Liver (tissue), 9 donors: Measurements from ENCODE around the gene LIMD2. TPM values are rescaled to one million over a fixed set of nuclear protein-coding genes. Genes with fewer than 3 reads are reported as not detected.

Experiments
- DNase-seq: peaks from one replicate; pipeline ENCODE4 v3.0.0-alpha.2; 2017; ENCODE audit warnings: low spot score
- H3K27ac ChIP-seq, 2 donors: one replicate each; pipeline ENCODE4 v1.7.0; 2013; ENCODE audit warnings: inconsistent platforms in 2 of 2, low read length in 2 of 2, control low read depth in 1 of 2, low read depth in 1 of 2, mild to moderate bottlenecking in 1 of 2
- H3K27me3 ChIP-seq, 4 donors: one replicate each; pipeline versions ENCODE4 v1.6.1 to v1.7.0; 2013; ENCODE audit warnings: low read length in 3 of 4, inconsistent platforms in 1 of 4, mild to moderate bottlenecking in 1 of 4, moderate library complexity in 1 of 4; ENCODE audit not compliant: control insufficient read depth in 4 of 4, insufficient read depth in 4 of 4
- H3K36me3 ChIP-seq, 4 donors: one replicate each; pipeline versions ENCODE4 v1.6.1 to v1.7.0; 2013; ENCODE audit warnings: low read length in 3 of 4, mild to moderate bottlenecking in 3 of 4, low read depth in 1 of 4, moderate library complexity in 1 of 4; ENCODE audit not compliant: control insufficient read depth in 4 of 4, insufficient read depth in 3 of 4
- H3K4me1 ChIP-seq, 4 donors: one replicate each; pipeline versions ENCODE4 v1.6.1 to v1.7.0; 2013; ENCODE audit warnings: low read length in 3 of 4, mild to moderate bottlenecking in 3 of 4, moderate library complexity in 1 of 4; ENCODE audit not compliant: control insufficient read depth in 4 of 4, insufficient read depth in 4 of 4
- H3K4me3 ChIP-seq, 3 donors: one replicate each; pipeline versions ENCODE4 v1.6.1 to v1.7.0; 2013; ENCODE audit warnings: low read length in 3 of 3, control low read depth in 1 of 3, low read depth in 1 of 3, mild to moderate bottlenecking in 1 of 3
- H3K9ac ChIP-seq, 2 donors: one replicate each; pipeline ENCODE4 v1.7.0; 2013; ENCODE audit warnings: low read length in 2 of 2, mild to moderate bottlenecking in 2 of 2, moderate library complexity in 2 of 2, control low read depth in 1 of 2, low read depth in 1 of 2
- H3K9me3 ChIP-seq, 4 donors: one replicate each; pipeline versions ENCODE4 v1.6.1 to v1.7.0; 2013; ENCODE audit warnings: low read length in 3 of 4; ENCODE audit not compliant: control insufficient read depth in 4 of 4
- ATF3 ChIP-seq: IDR thresholded peaks from 2 replicates; pipeline ENCODE4 v1.6.1; 2016; ENCODE audit warnings: antibody characterized with exemption
- CTCF ChIP-seq: fragments of 150-350 bp; IDR thresholded peaks from 2 replicates; pipeline ENCODE4 v1.5.1; 2017; ENCODE audit warnings: improper control_type of control experiment, low read depth, low read length; ENCODE audit not compliant: missing input control
- EGR1 ChIP-seq, 2 donors: IDR thresholded peaks; 2 replicates each; pipeline ENCODE4 v1.6.1; 2016 to 2018; ENCODE audit warnings: antibody characterized with exemption in 2 of 2, low read depth in 2 of 2
- FOXA1 ChIP-seq: IDR thresholded peaks from 2 replicates; pipeline ENCODE4 v1.6.1; 2016; ENCODE audit warnings: antibody characterized with exemption
- FOXA2 ChIP-seq: IDR thresholded peaks from 2 replicates; pipeline ENCODE4 v1.6.1; 2016; ENCODE audit warnings: antibody characterized with exemption
- GABPA ChIP-seq, 2 donors: IDR thresholded peaks in 1 of 2; conservative IDR thresholded peaks in 1 of 2; 2 replicates each; pipeline ENCODE4 v1.6.1; 2016; ENCODE audit warnings: antibody characterized with exemption in 2 of 2, mild to moderate bottlenecking in 1 of 2, moderate library complexity in 1 of 2
- HNF4A ChIP-seq, 2 donors: conservative IDR thresholded peaks; 2 replicates each; pipeline ENCODE4 v1.6.1; 2016; ENCODE audit warnings: antibody characterized with exemption in 2 of 2, mild to moderate bottlenecking in 2 of 2
- HNF4G ChIP-seq: IDR thresholded peaks from 2 replicates; pipeline ENCODE4 v1.6.1; 2016; ENCODE audit warnings: antibody characterized with exemption
- JUND ChIP-seq, 2 donors: IDR thresholded peaks; 2 replicates each; pipeline ENCODE4 v1.6.1; 2016; ENCODE audit warnings: antibody characterized with exemption in 2 of 2
- MAX ChIP-seq: IDR thresholded peaks from 2 replicates; pipeline ENCODE4 v1.6.1; 2016; ENCODE audit warnings: antibody characterized with exemption
- NR2F2 ChIP-seq: IDR thresholded peaks from 2 replicates; pipeline ENCODE4 v1.6.1; 2016; ENCODE audit warnings: antibody characterized with exemption
- RAD21 ChIP-seq, 2 donors: IDR thresholded peaks; 2 replicates each; pipeline ENCODE4 v1.6.1; 2016; ENCODE audit warnings: antibody characterized with exemption in 2 of 2, mild to moderate bottlenecking in 2 of 2
- REST ChIP-seq: IDR thresholded peaks from 2 replicates; pipeline ENCODE4 v1.6.1; 2016; ENCODE audit warnings: antibody characterized with exemption, mild to moderate bottlenecking
- RXRA ChIP-seq, 2 donors: IDR thresholded peaks; 2 replicates each; pipeline ENCODE4 v1.6.1; 2017 to 2018; ENCODE audit warnings: antibody characterized with exemption in 2 of 2, mild to moderate bottlenecking in 1 of 2
- SP1 ChIP-seq: IDR thresholded peaks from 2 replicates; pipeline ENCODE4 v1.6.1; 2018; ENCODE audit warnings: antibody characterized with exemption, mild to moderate bottlenecking
- TAF1 ChIP-seq: conservative IDR thresholded peaks from 2 replicates; pipeline ENCODE4 v1.6.1; 2016; ENCODE audit warnings: antibody characterized with exemption, mild to moderate bottlenecking
- ZBTB33 ChIP-seq: IDR thresholded peaks from 2 replicates; pipeline ENCODE4 v1.6.1; 2016; ENCODE audit warnings: antibody characterized with exemption
- WGBS: extraction: QIAGEN DNeasy Blood & Tissue Kit; methylation state at CpG from one replicate; pipeline ENCODE4 v1.1.7; 2013; 5-methylcytosine and 5-hydroxymethylcytosine counted together
- polyA plus RNA-seq, 2 donors: library from polyadenylated mRNA; stranded (reverse) in 1 of 2; unstranded in 1 of 2; fragments of 200-250 nt in 1 of 2; fragments of >200 nt in 1 of 2; fragmentation: Nextera tagmentation in 1 of 2; extraction: Ambion mirVana in 1 of 2; gene quantifications; one replicate each; pipeline versions ENCODE4 v1.2.1 to v1.2.3, GENCODE V29; 2013 to 2015
- total RNA-seq, 2 donors: library from RNA; depleted of rRNA; stranded (reverse); fragments of >200 nt; gene quantifications; one replicate each; pipeline ENCODE4 v1.2.3, GENCODE V29; 2014
- donor health status: healthy.
- donor health status: healthy.
- donor health status: healthy.
- donor health status: healthy.
- donor health status: healthy.

The LIMD2 gene
- total and polyA plus RNA-seq, 4 donors, result 5.9 to 24.2 (median 7.9) TPM

- Histone ChIP-seq H3K36me3 (peaks cover 4 to 42% (median 37%) of the 10 kb centered on the region in 4 donors), H3K9me3 (no peaks in the 10 kb centered on the region), H3K9ac (no peak overlapping the region), H3K4me1 (peaks cover 4 to 14% (median 7%) of the 10 kb centered on the region in 4 donors), H3K27ac (no peak overlapping the region), H3K27me3 (no peaks in the 10 kb centered on the region), H3K4me3 (no peak overlapping the region)
- 87% methylated on average over 2 of the region's 2 CpGs for WGBS
- TF ChIP-seq HNF4A (conservative IDR thresholded peaks at IDR 0.05), result no peak
- TF ChIP-seq CTCF, result no peak
- TF ChIP-seq FOXA2, result no peak
- no peak for TF ChIP-seq ZBTB33
- no peak for TF ChIP-seq EGR1 (IDR thresholded peaks at IDR 0.05; ENCODE audit: low read depth in 2 of 2)
- no peak for TF ChIP-seq JUND (IDR thresholded peaks at IDR 0.05)
- no peak for TF ChIP-seq REST
- TF ChIP-seq SP1, result no peak
- TF ChIP-seq TAF1, result no peak
- TF ChIP-seq FOXA1, result no peak
- no peak for TF ChIP-seq GABPA (IDR thresholded peaks at IDR 0.05 in 1 of 2, conservative IDR thresholded peaks at IDR 0.05 in 1 of 2)
- TF ChIP-seq RXRA (IDR thresholded peaks at IDR 0.05), result no peak
- TF ChIP-seq ATF3, result no peak
- TF ChIP-seq NR2F2, result no peak
- TF ChIP-seq HNF4G, result no peak
- no peak for TF ChIP-seq MAX
- DNase-seq, result no peak
Measured at GRCh38 chr17:63685041-63685440, 14.9 kb downstream of the LIMD2 start.

GRCh38 chr17:63682981-63683380 lies 16.9 kb downstream of the LIMD2 start:
- DNase-seq, result no peak
- Histone ChIP-seq H3K4me1 (peaks cover 4 to 14% (median 7%) of the 10 kb centered on the region in 4 donors), H3K27me3 (no peaks in the 10 kb centered on the region), H3K27ac (no peak overlapping the region), H3K36me3 (peaks cover 0 to 24% (median 20%) of the 10 kb centered on the region in 4 donors), H3K9ac (no peak overlapping the region), H3K9me3 (no peaks in the 10 kb centered on the region), H3K4me3 (no peak overlapping the region)
- TF ChIP-seq ATF3, result no peak
- no peak for TF ChIP-seq EGR1 (IDR thresholded peaks at IDR 0.05; ENCODE audit: low read depth in 2 of 2)
- TF ChIP-seq HNF4G, result no peak
- no peak for TF ChIP-seq TAF1
- TF ChIP-seq HNF4A (conservative IDR thresholded peaks at IDR 0.05), result no peak
- no peak for TF ChIP-seq NR2F2
- TF ChIP-seq REST, result no peak
- no peak for TF ChIP-seq RAD21 (IDR thresholded peaks at IDR 0.05)
- TF ChIP-seq FOXA2, result no peak
